MCF 10A (cell line): ENCODE measurements around the gene DISP3. TPM values are rescaled to one million over a fixed set of nuclear protein-coding genes. Genes with fewer than 3 reads are reported as not detected.

ENCODE experiments used
- BruUV-seq: library from RNA; stranded (reverse); fragments of 400-500 nt; replicated peaks from 2 replicates; lab custom pipeline; 2021; lab: Mats Ljungman, UMichigan
- CTCF ChIA-PET: fragments of 300-600 bp; sonication (Branson Sonifier 250); formaldehyde crosslinking; extraction: SDS; loops from one replicate; lab custom pipeline; 2021; ENCODE audit warnings: antibody characterized with exemption, inconsistent platforms; lab: Yijun Ruan, JAX
- POLR2A ChIA-PET: fragments of 300-600, 350-650 bp; sonication (Branson Sonifier 250); formaldehyde crosslinking; extraction: SDS; loops from one replicate; lab custom pipeline; 2020; ENCODE audit warnings: antibody characterized with exemption, inconsistent platforms; lab: Yijun Ruan, JAX
- DNase-seq: peaks from one replicate; pipeline ENCODE4 v3.0.0-alpha.2; 2018; ENCODE audit not compliant: unreplicated experiment
- H3K27ac Mint-ChIP-seq: one replicate; pipeline ENCODE4 v1.8.0; 2022; ENCODE audit warnings: mild to moderate bottlenecking, low read depth, mixed read lengths; ENCODE audit not compliant: unreplicated experiment
- H3K27me3 Mint-ChIP-seq: one replicate; pipeline ENCODE4 v1.8.0; 2022; ENCODE audit warnings: mixed read lengths; ENCODE audit not compliant: insufficient read depth, unreplicated experiment
- H3K36me3 Mint-ChIP-seq: one replicate; pipeline ENCODE4 v1.8.0; 2022; ENCODE audit warnings: mild to moderate bottlenecking, moderate library complexity, mixed read lengths; ENCODE audit not compliant: insufficient read depth, unreplicated experiment
- H3K4me1 Mint-ChIP-seq: one replicate; pipeline ENCODE4 v1.8.0; 2022; ENCODE audit warnings: mixed read lengths; ENCODE audit not compliant: insufficient read depth, unreplicated experiment
- H3K4me3 Mint-ChIP-seq: one replicate; pipeline ENCODE4 v1.8.0; 2022; ENCODE audit warnings: mild to moderate bottlenecking, moderate library complexity, mixed read lengths; ENCODE audit not compliant: unreplicated experiment
- H3K9me3 Mint-ChIP-seq: one replicate; pipeline ENCODE4 v1.8.0; 2022; ENCODE audit warnings: mixed read lengths; ENCODE audit not compliant: unreplicated experiment
- CTCF ChIP-seq: fragments of 200-600 bp; IDR thresholded peaks from one replicate; pipeline ENCODE4 v1.8.0; 2022; ENCODE audit warnings: antibody characterized with exemption, mild to moderate bottlenecking; ENCODE audit not compliant: unreplicated experiment
- intact Hi-C: fragments of 100-400 bp; cut with micrococcal nuclease; formaldehyde crosslinking; loops from 2 replicates; pipeline ENCODE4 v1.14.1; 2022
- total RNA-seq: library from RNA; stranded (reverse); gene quantifications from 2 replicates; pipeline ENCODE4 v1.2.3, GENCODE V29; 2022

Gene DISP3
- total RNA-seq, 1 experiment from 2014 or later: 0.09 TPM

GRCh38 chr1:11567244-11568065 is 88.5 kb downstream of the DISP3 start:
- H3K27me3 Mint-ChIP-seq: peaks cover 13% of the 10 kb centered on the region
- DNase-seq: no peak
- no peaks in the 10 kb centered on the region for H3K36me3 Mint-ChIP-seq
- no peak overlapping the region for H3K4me3 Mint-ChIP-seq
- no peak for TF ChIP-seq CTCF
- BruUV-seq: no TSS peak
- ChIA-PET CTCF (interaction anchor here (0.5 to 0.6 kb wide), 2 partner anchors 236 to 1384 kb away, joined by 3 to 6 read pairs; no protein-coding TSS in a partner anchor), POLR2A (interaction anchor here (0.6 kb wide), 1 partner anchor 78 kb away, joined by 4 read pairs; no protein-coding TSS in a partner anchor)
- no peaks in the 10 kb centered on the region for H3K9me3 Mint-ChIP-seq
- H3K4me1 Mint-ChIP-seq: peaks cover 17% of the 10 kb centered on the region
- intact Hi-C loops: no loop called here
- H3K27ac Mint-ChIP-seq: no peak overlapping the region

GRCh38 chr1:11568687-11569086 is 89.7 kb downstream of the DISP3 start:
- no peak for TF ChIP-seq CTCF
- CTCF ChIA-PET: interaction anchor here (0.7 kb wide), 1 partner anchor 53 kb away, joined by 3 read pairs; no protein-coding TSS in a partner anchor
- H3K36me3 Mint-ChIP-seq: no peaks in the 10 kb centered on the region
- peaks cover 17% of the 10 kb centered on the region for H3K4me1 Mint-ChIP-seq
- intact Hi-C loops: no loop called here
- H3K9me3 Mint-ChIP-seq: no peaks in the 10 kb centered on the region
- no peak overlapping the region for H3K27ac Mint-ChIP-seq
- DNase-seq: peak; percentile 17
- POLR2A ChIA-PET: interaction anchor here (0.6 kb wide), 1 partner anchor 508 kb away, joined by 3 read pairs; no protein-coding TSS in a partner anchor
- H3K4me3 Mint-ChIP-seq: no peak overlapping the region
- H3K27me3 Mint-ChIP-seq: peaks cover 13% of the 10 kb centered on the region
- no TSS peak for BruUV-seq

- H3K27me3 Mint-ChIP-seq: peaks cover 13% of the 10 kb centered on the region
- no peak for TF ChIP-seq CTCF
- no peak overlapping the region for H3K4me3 Mint-ChIP-seq
- H3K9me3 Mint-ChIP-seq: no peaks in the 10 kb centered on the region
- CTCF ChIA-PET: no interaction called here
- BruUV-seq: no TSS peak
- POLR2A ChIA-PET: no interaction called here
- no peaks in the 10 kb centered on the region for H3K36me3 Mint-ChIP-seq
- H3K27ac Mint-ChIP-seq: no peak overlapping the region
- H3K4me1 Mint-ChIP-seq: peaks cover 17% of the 10 kb centered on the region
- DNase-seq: peak; percentile 3
- intact Hi-C loops: no loop called here
These were observed 90.6 kb downstream of the DISP3 start for GRCh38 chr1:11569551-11569950.

- POLR2A ChIA-PET: no interaction called here
- H3K4me3 Mint-ChIP-seq: no peak overlapping the region
- H3K9me3 Mint-ChIP-seq: no peaks in the 10 kb centered on the region
- peaks cover 13% of the 10 kb centered on the region for H3K27me3 Mint-ChIP-seq
- CTCF ChIA-PET: no interaction called here
- no peak for DNase-seq
- no peak for TF ChIP-seq CTCF
- intact Hi-C loops: no loop called here
- no peak overlapping the region for H3K27ac Mint-ChIP-seq
- peaks cover 17% of the 10 kb centered on the region for H3K4me1 Mint-ChIP-seq
- BruUV-seq: no TSS peak
- no peaks in the 10 kb centered on the region for H3K36me3 Mint-ChIP-seq
These were observed 91.0 kb downstream of the DISP3 start for GRCh38 chr1:11569954-11570353.
